Erythroblast (primary cell): ENCODE measurements around the gene ARHGAP6.

Experiments
- DNase-seq, 2 experiments: peaks; one replicate each; lab custom pipeline; 2025; lab: John Stamatoyannopoulos, UW
- GATA1 ChIP-seq: IDR thresholded peaks from 2 replicates; pipeline ENCODE4 v1.6.1; 2011; ENCODE audit warnings: low read depth, mild to moderate bottlenecking, control low read depth, low read length, moderate library complexity
- POLR2A ChIP-seq: IDR thresholded peaks from 2 replicates; pipeline ENCODE4 v1.6.1; 2011; ENCODE audit warnings: mild to moderate bottlenecking, low read length

ARHGAP6 gene

DNA sequence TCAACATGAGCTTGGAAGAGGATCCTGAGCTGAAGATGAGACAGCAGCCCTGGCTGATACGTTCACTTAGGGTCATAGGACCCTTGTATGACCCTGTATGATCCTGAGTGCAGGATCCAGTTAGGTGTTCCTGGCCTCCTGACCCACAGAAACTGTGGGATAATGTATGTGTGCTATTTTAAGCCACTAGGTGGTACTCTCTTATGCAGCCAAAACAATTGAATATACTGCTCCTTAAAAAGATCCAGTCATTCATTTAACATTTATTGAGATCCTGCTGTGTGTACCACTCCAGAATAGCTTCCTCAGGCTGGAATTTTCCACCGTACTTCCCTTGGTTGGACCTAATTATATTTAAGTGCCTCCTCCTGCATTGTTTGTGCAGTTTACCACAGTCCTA is 205.4 kb downstream of the ARHGAP6 start:
- DNase-seq, result peak; percentile 8 to 26
- TF ChIP-seq POLR2A, result no peak
- TF ChIP-seq GATA1, result no peak

DNA sequence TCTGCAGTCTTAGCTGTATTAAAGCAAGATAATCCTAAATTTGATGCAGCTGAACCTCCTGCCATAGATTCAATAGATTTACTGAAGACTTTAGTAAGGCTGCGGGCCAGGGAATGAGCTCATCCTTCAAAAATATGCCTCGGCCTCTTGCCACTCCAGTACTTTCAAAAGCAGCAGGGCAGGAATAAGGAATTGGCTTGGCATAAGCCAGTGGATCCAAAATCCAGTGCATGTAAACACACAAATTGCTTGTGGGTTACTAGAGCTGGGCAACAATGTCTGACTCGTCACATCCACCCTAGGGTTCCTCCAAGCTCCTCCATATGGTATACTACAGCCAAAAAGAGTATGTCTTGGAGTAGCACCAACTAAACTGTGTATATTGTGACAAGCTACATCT is 207.6 kb downstream of the ARHGAP6 start:
- no peak for DNase-seq
- TF ChIP-seq POLR2A (no peak), GATA1 (no peak)

DNA sequence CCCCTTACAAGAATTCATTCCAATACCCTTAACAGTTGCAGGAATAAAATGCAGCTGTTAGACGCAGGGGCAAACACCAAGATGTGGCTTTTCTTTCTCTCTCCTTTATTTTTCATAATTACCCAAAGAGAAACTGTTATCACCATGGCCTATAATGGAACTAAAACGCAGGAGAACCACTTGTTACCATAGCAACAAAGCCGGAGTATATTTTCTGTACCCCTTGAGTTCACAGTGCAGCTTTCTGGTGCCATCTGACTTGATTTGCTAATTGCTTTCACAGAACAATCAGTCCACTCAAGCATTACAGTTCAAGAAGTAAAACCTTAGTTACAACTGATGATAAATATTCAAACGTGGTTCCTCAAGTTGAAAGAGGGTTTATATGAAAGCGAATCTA is 214.6 kb downstream of the ARHGAP6 start:
- no peak for DNase-seq
- TF ChIP-seq GATA1 (no peak), POLR2A (no peak)

DNA sequence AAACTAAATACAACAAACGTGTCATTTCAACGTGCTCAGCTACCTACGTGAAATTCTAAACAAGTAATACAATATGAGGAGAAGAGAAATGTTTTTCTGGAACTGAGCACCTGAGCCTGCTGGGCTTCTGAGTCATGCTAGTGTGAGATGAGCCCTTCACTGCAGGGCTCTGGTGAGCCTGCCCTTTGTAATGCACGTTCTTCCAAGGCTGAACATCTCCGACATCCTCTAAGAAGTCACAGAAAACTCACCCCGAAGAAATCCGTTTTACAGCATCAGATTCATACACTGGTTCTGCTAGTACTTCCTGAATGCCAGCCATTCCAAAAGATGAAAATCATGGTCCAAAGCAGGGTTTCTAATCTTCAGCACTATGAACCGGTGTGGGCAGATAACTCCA is 215.4 kb downstream of the ARHGAP6 start:
- TF ChIP-seq POLR2A, result no peak
- TF ChIP-seq GATA1, result no peak

DNA sequence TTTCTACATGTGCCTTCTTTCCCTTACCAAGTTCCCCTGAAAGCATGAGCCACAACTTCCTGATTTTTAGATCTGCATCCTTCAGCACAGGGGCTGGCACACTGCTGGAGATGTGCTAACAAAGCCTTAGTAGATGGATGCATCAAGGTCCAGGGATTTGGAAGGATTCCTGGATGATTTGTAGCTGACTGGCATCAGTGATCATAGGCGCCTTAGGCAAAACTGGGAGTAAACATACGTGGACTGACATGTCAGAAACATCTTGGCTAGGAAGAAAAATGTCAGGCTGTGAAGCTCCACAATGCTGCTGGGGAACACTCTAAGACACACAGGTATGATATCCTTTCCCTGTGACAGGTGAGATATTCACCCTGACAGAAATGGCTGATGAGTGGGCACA is 216.1 kb downstream of the ARHGAP6 start:
- TF ChIP-seq GATA1, result no peak
- no peak for TF ChIP-seq POLR2A
- DNase-seq, result no peak

More for the DNA sequence above, 215.4 kb downstream of the ARHGAP6 start:
- no peak for DNase-seq

DNA sequence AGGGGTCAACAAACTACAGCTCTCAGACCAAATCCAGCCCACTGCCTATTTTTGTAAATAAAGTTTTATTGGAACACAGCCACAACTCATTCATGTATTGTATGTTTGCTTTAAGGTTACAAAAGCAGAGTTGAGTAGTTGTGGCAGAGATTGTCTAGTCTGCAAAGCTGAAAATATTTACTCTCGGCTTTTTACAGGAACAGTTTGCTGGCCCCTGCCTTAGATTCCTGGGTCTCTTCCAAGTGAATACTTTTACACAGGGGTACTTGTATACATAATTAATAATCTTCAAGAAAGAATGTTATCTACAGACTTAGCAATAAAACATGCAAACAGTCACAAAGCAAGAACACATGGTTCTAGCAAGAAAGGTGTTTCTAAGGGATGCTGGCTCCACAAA is 218.3 kb downstream of the ARHGAP6 start:
- DNase-seq, result no peak

DNA sequence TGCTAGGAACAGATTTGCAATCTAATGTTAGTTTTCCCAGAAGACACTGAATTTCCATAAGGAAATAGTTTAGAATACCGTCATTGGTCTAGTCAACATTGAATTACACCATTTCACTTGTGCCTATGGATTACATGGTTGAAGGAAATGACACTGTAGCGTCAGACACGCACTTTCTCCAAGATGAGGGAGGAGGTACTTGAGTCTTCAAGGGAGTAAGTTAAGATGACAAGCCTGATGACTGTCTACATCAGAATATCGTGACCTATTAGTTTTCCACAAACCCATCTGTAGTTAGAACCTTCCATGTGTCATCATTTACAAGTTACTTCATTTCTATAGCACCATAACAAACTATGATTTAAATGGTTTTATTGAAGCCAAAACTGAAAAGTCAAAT is 218.8 kb downstream of the ARHGAP6 start:
- TF ChIP-seq POLR2A (no peak), GATA1 (no peak)
- no peak for DNase-seq

More for the DNA sequence above, 218.3 kb downstream of the ARHGAP6 start:
- TF ChIP-seq GATA1 (no peak), POLR2A (no peak)

DNA sequence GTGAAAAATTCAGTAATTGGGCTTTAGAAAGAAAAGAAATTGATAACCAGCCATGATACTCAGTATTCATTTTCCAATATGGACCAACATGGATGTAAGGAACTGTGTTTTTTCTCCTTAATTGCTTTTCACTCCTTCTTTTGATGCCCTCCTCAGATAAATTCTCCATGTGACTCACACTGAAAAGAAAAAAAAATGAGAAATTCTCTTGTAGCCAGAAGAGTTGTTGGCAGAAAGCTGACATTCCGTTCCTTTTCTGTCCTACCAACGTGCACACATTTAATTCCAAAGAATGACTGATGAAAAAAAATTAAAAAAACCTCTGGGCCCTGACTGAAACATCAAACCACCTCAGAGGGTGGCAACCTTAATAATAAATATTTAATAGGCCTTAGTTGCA is 219.4 kb downstream of the ARHGAP6 start:
- TF ChIP-seq POLR2A (no peak), GATA1 (no peak)
- DNase-seq, result no peak

DNA sequence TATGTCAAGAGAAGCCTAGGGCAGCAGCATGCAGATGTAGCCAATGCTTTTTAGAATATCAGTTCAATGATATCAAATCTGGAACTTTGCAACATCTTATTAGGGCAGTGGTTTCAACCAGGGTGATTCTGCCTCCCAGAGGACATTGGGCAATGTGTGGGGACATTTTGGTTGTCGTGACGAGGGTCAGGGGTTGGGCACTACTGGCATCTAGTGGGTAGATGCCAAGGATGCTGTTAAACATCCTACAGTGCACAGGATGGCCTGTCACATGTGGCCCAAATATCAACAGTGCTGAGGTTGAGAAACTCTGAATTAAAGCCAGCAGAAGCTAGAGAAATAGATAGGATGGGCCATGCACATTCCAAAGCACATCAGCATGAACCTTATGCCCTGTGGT is 220.2 kb downstream of the ARHGAP6 start:
- no peak for DNase-seq
- TF ChIP-seq POLR2A (no peak), GATA1 (no peak)

DNA sequence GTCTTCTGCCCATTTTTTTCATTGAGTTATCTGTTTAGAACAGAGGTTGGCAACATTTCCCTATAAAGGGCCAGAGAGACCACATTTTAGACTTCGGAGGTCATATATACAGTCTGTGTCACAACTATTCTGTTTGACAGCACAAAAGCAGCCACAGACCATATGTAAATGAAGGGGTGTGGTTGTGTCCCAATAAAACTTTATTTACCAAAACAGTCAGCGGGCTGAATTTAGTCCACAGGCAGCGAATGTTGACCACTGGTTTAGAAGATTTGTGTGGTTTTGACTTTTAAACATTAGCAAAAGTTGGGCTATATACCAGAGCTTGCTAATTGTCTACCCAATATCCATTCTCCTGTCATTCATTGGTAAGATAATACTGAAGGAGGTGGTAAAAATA is 221.7 kb downstream of the ARHGAP6 start:
- TF ChIP-seq GATA1 (no peak), POLR2A (no peak)
- no peak for DNase-seq

DNA sequence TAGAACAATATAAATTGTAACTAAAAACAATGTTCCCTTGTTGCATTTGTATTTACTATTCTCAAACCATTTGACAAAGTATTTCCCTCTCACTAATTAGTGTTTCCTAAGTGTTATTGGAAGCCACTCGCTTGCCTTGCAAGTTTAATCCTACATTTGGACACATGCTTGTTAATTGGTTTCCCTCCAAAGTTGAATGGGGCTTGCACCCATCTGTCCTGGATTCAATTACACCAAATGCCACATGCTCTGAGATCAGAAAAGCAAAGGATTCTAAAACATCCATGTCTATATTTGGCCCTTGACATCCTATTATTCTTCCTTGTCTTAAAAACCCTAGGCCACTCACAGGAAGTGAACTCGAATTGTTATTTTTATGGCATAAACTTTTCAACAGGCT is 225.9 kb downstream of the ARHGAP6 start:
- no peak for DNase-seq
- TF ChIP-seq POLR2A, result no peak
- no peak for TF ChIP-seq GATA1

DNA sequence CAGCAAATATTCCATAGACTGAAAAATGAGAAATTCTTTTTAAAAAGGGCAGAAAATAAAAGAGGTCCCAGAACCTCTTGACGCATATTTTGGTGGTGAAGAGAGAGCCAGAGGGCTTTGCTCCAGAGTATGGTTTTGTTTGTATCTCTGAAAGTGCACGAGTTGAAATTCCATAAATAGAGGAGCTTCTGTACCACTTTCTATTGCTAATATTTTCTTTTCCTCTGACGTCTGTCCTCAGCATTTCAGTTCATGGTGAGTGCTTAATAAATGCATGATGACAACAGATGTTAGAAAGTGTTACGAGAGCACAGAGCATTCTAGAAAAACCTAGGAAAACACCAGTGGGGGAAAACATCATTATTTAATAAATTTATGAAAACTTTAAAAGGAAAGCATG is 227.0 kb downstream of the ARHGAP6 start:
- no peak for DNase-seq
- TF ChIP-seq GATA1 (no peak), POLR2A (no peak)

DNA sequence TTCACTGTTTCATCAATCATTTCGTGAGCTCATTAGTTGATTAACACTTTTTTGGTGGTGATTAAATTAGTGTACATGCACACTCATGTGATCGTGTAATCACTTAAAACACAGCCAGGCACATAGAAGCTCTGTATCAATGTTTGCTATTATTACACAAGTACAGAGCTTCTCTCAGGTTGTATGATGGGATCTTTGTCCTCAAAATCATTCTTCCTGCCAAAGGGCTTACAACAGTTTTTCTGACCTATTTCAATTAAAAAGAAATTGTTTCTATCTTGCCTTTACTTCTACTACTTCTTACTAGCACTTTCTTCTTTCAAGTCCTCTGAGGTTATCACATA is 227.4 kb downstream of the ARHGAP6 start:
- no peak for TF ChIP-seq POLR2A
- TF ChIP-seq GATA1, result no peak
- no peak for DNase-seq

DNA sequence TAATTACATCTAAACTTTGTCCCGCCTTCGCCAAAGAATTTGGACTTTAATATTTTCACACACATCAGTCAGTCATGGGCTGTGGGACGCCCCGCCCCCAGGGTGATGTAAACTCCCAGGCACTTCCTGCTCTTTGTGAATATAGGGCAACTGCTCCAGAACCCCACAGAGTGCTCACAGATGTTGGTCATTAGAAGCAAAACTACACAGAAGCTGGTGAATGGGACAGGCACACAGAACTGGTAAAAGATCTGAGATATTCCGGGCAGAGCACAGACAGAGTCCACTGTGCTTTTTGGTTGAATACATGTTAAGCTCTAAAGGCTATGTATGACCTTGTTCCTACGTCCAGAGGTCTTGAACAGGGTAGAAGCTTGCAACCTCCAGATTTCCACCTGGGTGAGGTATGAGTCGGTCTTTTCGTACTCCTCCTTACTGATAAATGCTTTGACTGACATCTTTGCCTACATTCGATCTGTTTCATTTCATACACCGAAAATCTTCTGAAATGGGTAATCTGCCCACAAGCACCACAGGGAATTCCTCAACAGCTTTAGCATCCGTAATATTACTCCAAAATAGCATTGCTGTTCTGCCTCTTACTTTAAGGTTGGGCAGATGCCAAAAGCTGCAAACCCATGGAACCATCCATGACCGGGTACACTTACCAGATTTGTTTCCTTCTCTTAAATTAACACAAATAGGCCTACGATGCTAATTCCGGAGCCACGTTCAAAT is 227.9 kb downstream of the ARHGAP6 start:
- DNase-seq, result no peak

DNA sequence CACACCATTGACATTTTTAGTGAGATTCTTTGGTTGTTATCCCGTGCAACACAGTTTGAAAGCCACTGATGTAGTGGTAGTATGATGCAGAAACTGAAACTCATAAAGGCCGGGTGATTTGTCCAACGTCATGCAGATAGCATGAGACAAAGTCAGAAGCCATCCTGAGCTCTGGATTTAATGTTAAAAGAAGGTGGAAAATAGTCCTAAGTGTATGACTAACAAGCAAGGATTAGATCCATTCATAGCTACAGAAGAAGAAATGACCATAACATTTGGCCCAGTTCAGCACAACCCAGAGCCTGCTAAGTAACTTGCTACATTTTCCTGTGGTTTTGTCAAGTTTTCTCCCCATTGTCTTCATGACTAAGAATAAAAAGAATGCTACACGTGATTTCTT is 230.2 kb downstream of the ARHGAP6 start:
- DNase-seq, result no peak
- TF ChIP-seq POLR2A, result no peak
- no peak for TF ChIP-seq GATA1

More for the DNA sequence above, 227.9 kb downstream of the ARHGAP6 start:
- TF ChIP-seq GATA1 (no peak), POLR2A (no peak)
